GM11168 (cell line): Measurements from ENCODE around the gene INTS11.

Experiments
- in situ Hi-C: fragments of 300-500 bp; cut with MboI; formaldehyde crosslinking; loops from one replicate; pipeline ENCODE4 v1.12.0; 2022; ENCODE audit warnings: low sequenced_read_pairs; ENCODE audit not compliant: unreplicated experiment

The INTS11 gene

DNA sequence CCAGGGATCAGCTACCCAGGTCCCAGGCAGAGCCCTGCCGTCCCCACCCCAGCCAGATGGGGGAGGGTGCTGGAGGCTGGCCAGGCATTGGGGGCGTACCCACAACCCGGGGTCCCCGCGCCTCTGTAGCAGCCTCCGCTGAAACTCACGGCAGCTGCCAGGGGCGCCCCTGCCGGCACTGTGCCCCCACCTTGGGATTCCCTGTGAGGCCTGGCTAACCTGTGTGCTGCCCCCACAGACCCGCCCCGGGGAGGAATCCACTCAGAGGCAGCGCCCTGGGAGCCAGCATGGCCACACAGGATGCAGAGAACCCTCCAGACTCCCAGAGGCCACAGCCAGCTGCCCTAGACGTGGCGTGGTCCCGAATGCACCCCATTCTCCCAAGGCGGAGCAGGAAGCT, 20.9 kb upstream of the INTS11 start:
- in situ Hi-C loops, result no loop called here

DNA sequence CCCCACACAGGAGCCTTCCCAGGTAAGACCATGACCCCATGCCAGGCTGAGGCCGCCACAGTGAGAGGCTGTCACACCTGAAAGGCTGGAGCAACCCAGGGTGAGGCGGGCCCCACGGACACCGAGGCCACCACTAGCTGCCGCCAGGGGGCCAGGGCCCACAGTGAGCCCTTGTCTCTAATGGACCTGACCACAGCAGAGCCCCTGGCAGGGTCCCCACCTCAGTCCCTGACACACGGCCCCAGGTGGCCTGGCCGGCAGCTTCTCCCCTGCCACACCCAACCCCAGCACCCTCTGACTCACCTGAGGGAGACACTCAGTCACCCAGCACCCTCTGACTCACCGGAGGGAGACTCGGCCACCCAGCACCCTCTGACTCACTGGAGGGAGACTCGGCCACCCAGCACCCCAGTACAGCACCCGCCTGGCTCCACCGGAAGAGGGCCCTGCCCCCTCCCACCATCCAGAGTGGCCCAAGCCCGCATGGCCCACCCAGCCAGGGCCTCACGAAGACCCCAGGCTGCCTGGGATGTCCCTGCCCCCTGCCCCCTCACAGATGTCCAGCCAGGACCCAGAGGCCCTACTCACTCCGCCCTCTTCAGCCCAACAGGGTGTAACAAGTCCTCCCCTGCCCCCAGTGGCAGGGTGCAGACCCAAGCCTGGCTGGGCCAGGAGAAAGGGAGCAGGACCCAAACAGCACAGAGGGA, 20.3 kb upstream of the INTS11 start:
- in situ Hi-C loops, result no loop called here

- in situ Hi-C loops, result no loop called here
Measured at GRCh38 chr1:1343811-1344421, 19.5 kb upstream of the INTS11 start.

DNA sequence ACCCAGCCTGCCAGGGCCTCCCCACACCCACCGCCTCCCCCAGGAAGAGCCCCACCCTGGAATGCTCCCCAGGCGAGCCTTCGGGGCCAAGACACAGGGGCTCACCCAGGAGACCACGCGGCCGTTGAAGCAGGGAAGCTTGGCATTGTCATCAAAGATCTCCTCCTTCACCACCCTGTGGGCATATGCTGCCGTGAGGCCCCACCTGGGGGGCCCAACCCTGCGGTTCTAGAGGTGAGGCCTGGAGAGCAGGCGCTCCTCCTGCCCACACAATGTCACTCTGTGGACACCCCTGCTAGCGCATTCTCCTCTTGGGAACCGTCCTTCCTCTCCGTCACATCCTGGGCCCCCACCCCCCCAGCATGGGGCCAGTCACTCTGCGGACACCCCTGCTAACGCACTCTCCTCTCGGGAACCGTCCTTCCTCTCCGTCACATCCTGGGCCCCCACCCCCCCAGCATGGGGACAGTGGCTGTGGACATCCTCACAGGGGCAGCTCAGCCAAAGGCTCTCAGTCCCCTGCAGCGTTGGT, 18.2 kb upstream of the INTS11 start:
- in situ Hi-C loops, result no loop called here

GRCh38 chr1:1342061-1342562, 17.7 kb upstream of the INTS11 start:
- in situ Hi-C loops, result no loop called here

- in situ Hi-C loops, result no loop called here
Measured at GRCh38 chr1:1341549-1342021, 17.1 kb upstream of the INTS11 start.

DNA sequence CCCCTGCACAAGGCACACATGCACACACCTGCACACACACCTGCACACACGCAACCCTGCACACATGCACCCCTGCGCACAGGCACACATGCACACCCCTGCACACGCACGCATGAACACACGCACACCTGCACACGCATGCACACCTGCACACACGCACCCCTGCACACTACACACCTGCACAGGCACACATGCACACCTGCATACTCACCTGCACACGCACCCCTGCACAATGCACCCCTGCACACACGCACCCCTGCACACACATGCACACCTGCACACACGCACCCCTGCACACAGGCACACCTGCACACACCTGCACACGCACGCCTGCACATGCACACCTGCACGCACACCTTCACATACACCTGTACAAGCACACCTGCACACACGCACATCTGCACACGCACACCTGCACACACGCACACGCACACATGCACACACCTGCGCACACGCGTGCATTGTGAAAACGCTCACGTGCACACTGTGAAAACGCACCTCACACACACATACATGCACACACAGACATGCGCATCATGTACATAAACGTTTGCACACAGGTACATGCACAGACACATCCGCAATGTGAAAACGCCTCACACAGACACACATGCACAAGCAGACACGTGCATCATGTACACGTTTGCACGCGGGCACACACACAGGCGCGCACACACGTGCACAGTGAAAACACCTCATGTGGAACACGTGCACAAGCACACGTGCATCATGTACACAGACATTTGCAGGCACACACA, 16.5 kb upstream of the INTS11 start:
- in situ Hi-C loops, result no loop called here

DNA sequence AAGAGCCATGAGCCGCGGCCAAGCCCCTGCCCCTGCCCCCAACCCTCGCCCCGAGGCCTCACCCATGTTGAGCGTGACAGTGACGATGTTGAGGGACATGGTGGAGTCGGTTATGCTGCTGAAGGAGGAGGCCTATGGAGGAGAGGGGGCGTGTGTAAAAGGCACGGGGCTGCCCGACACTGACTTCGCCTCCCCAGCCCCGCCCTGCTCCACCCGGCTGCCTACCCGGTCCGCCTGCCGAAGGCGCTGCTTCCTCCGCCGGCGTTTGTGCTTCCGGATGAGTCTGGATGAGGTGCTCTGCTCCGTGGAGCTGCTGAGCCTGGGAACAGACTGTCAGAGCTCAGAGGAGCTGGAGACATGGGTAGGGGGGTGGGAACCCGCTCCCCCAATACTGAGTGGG, 15.7 kb upstream of the INTS11 start:
- in situ Hi-C loops, result no loop called here

- in situ Hi-C loops, result no loop called here
Measured at GRCh38 chr1:1338278-1338677, 13.8 kb upstream of the INTS11 start.

- in situ Hi-C loops, result no loop called here
Measured at GRCh38 chr1:1337793-1338147, 13.3 kb upstream of the INTS11 start.

GRCh38 chr1:1336931-1337792, 12.7 kb upstream of the INTS11 start:
- in situ Hi-C loops, result no loop called here

DNA sequence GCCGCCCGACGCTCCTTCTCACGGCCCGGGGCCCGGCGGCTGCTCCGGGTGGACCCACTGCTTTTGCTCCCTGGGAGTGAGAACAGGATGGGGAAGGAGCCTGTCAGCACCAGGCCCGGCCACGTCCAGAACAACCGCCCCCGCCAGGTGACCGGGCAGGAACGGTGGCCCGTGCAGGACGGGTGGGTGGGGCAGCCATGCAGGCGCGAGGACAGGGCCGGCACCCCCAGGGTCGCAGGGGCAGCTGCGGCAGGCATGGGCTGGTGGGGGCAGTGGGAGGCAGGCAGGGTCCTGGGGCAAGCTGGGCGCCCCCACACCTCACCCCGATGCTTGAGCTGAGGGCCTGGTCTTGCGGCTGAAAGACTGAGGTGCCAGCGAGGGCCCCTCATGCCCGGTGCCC, 12.0 kb upstream of the INTS11 start:
- in situ Hi-C loops, result no loop called here

- in situ Hi-C loops, result no loop called here
Measured at GRCh38 chr1:1335792-1336248, 11.4 kb upstream of the INTS11 start.

GRCh38 chr1:1335283-1335682, 10.8 kb upstream of the INTS11 start:
- in situ Hi-C loops, result no loop called here

DNA sequence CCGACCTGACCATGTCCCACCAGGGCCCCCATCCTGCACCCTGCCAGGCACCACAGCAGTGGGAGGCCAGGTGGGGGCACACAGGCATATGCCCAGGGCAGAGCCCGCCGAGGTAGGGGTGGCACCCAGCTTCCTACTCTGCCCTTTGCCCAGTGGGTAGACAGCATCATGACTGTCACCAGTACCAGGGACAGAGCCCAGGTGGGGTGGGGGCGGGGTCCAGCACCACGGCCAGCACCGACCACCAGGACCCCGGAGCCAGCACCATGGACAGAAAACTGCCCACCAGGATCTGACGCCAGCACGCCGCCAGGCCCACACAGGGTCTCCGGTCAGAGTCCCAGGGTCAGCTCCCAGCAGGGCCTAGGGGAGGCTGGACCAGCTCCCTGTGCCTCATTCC, 10.4 kb upstream of the INTS11 start:
- in situ Hi-C loops, result no loop called here

DNA sequence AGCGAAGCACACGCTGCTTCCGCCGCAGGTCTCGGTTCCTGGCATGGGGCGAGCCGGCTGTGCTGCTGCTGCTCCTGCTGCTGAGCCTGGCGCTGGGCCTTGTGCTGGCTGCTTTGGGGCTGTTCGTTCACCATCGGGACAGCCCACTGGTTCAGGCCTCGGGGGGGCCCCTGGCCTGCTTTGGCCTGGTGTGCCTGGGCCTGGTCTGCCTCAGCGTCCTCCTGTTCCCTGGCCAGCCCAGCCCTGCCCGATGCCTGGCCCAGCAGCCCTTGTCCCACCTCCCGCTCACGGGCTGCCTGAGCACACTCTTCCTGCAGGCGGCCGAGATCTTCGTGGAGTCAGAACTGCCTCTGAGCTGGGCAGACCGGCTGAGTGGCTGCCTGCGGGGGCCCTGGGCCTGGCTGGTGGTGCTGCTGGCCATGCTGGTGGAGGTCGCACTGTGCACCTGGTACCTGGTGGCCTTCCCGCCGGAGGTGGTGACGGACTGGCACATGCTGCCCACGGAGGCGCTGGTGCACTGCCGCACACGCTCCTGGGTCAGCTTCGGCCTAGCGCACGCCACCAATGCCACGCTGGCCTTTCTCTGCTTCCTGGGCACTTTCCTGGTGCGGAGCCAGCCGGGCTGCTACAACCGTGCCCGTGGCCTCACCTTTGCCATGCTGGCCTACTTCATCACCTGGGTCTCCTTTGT, 9.2 kb upstream of the INTS11 start:
- in situ Hi-C loops, result no loop called here

DNA sequence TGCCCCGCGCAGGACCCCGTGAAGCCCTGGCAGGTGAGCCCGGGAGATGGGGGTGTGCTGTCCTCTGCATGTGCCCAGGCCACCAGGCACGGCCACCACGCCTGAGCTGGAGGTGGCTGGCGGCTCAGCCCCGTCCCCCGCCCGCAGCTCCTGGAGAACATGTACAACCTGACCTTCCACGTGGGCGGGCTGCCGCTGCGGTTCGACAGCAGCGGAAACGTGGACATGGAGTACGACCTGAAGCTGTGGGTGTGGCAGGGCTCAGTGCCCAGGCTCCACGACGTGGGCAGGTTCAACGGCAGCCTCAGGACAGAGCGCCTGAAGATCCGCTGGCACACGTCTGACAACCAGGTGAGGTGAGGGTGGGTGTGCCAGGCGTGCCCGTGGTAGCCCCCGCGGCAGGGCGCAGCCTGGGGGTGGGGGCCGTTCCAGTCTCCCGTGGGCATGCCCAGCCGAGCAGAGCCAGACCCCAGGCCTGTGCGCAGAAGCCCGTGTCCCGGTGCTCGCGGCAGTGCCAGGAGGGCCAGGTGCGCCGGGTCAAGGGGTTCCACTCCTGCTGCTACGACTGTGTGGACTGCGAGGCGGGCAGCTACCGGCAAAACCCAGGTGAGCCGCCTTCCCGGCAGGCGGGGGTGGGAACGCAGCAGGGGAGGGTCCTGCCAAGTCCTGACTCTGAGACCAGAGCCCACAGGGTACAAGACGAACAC, 8.5 kb upstream of the INTS11 start:
- in situ Hi-C loops, result no loop called here

DNA sequence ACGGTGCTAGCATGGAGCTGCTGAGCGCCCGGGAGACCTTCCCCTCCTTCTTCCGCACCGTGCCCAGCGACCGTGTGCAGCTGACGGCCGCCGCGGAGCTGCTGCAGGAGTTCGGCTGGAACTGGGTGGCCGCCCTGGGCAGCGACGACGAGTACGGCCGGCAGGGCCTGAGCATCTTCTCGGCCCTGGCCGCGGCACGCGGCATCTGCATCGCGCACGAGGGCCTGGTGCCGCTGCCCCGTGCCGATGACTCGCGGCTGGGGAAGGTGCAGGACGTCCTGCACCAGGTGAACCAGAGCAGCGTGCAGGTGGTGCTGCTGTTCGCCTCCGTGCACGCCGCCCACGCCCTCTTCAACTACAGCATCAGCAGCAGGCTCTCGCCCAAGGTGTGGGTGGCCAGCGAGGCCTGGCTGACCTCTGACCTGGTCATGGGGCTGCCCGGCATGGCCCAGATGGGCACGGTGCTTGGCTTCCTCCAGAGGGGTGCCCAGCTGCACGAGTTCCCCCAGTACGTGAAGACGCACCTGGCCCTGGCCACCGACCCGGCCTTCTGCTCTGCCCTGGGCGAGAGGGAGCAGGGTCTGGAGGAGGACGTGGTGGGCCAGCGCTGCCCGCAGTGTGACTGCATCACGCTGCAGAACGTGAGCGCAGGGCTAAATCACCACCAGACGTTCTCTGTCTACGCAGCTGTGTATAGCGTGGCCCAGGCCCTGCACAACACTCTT, 7.7 kb upstream of the INTS11 start:
- in situ Hi-C loops, result no loop called here
